Skin epidermis (tissue), 12 donors: Measurements from ENCODE around the gene FGB.
"Not testable (repeated sequence)": the region's sequence is repeated elsewhere in the genome, so short reads cannot be mapped to it uniquely, and the experiment has no call there.

Experiments used
- H3K27ac ChIP-seq, 21 experiments: fragments of 200-600 bp; sonication (generic) in 11 of 21; one replicate each; pipeline ENCODE4 v1.5.0; 2020; ENCODE audit warnings: mild to moderate bottlenecking in 3 of 21, inconsistent platforms in 2 of 21, moderate library complexity in 2 of 21
- H3K4me3 ChIP-seq, 7 experiments: fragments of 200-600 bp; sonication (generic) in 2 of 7; one replicate each; pipeline ENCODE4 v1.5.0; 2020; ENCODE audit warnings: inconsistent platforms in 2 of 7, mild to moderate bottlenecking in 2 of 7, moderate library complexity in 1 of 7

Gene FGB

GRCh38 chr4:154591890-154592289, 29.1 kb downstream of the FGB start:
- no peak overlapping the region for H3K27ac ChIP-seq
- no peak overlapping the region for H3K4me3 ChIP-seq

- Histone ChIP-seq H3K27ac (no peak overlapping the region), H3K4me3 (no peak overlapping the region)
Measured at GRCh38 chr4:154593868-154594267, 31.1 kb downstream of the FGB start.

DNA sequence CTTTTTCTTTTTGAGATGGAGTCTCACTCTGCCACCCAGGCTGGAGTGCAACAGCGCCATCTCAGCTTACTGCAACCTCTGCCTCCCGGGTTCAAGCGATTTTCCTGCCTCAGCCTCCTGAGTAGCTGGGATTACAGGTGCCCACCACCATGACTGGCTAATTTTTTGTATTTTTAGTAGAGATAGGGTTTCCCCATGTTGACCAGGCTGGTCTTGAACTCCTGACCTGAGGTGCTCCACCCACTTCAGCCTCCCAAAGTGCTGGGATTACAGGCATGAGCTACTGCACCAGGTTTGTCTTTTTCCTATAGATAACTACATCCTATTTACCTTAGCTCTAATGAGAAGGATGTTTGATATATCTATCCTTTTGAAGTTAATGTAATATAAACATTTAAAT, 31.5 kb downstream of the FGB start:
- H3K27ac ChIP-seq, H3K4me3 ChIP-seq: not testable (repeated sequence)

GRCh38 chr4:154595807-154596206, 33.0 kb downstream of the FGB start:
- H3K27ac ChIP-seq, result no peak overlapping the region

DNA sequence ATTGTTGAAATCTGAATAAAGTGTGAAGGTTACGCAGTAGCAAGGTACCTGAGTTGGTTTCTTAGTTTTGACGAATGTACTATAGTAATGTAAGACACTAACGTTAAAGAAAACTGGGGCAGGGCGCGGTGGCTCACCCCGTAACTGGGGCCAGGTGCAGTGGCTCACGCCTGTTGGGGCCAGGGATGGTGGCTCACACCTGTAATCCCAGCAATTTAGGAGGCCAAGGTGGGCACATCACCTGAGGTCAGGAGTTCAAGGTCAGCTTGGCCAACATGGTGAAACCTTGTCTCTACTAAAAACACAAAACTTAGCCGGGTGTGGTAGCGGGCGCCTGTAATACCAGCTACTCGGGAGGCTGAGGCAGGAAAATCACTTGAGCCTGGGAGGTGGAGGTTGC, 34.5 kb downstream of the FGB start:
- H3K27ac ChIP-seq, H3K4me3 ChIP-seq: not testable (repeated sequence)

More at GRCh38 chr4:154595807-154596206, 33.0 kb downstream of the FGB start:
- no peak overlapping the region for H3K4me3 ChIP-seq

GRCh38 chr4:154597798-154598774, 35.3 kb downstream of the FGB start:
- Histone ChIP-seq H3K4me3 (no peak overlapping the region), H3K27ac (no peak overlapping the region)

GRCh38 chr4:154602404-154603020, 39.7 kb downstream of the FGB start:
- no peak overlapping the region for H3K27ac ChIP-seq
- H3K4me3 ChIP-seq, result no peak overlapping the region

GRCh38 chr4:154603033-154603943, 40.5 kb downstream of the FGB start:
- no peak overlapping the region for H3K27ac ChIP-seq
- no peak overlapping the region for H3K4me3 ChIP-seq

- no peak overlapping the region for H3K4me3 ChIP-seq
- H3K27ac ChIP-seq, result no peak overlapping the region
Measured at GRCh38 chr4:154604696-154605200, 41.9 kb downstream of the FGB start.

GRCh38 chr4:154606728-154607723, 44.2 kb downstream of the FGB start:
- Histone ChIP-seq H3K27ac (no peak overlapping the region), H3K4me3 (no peak overlapping the region)

DNA sequence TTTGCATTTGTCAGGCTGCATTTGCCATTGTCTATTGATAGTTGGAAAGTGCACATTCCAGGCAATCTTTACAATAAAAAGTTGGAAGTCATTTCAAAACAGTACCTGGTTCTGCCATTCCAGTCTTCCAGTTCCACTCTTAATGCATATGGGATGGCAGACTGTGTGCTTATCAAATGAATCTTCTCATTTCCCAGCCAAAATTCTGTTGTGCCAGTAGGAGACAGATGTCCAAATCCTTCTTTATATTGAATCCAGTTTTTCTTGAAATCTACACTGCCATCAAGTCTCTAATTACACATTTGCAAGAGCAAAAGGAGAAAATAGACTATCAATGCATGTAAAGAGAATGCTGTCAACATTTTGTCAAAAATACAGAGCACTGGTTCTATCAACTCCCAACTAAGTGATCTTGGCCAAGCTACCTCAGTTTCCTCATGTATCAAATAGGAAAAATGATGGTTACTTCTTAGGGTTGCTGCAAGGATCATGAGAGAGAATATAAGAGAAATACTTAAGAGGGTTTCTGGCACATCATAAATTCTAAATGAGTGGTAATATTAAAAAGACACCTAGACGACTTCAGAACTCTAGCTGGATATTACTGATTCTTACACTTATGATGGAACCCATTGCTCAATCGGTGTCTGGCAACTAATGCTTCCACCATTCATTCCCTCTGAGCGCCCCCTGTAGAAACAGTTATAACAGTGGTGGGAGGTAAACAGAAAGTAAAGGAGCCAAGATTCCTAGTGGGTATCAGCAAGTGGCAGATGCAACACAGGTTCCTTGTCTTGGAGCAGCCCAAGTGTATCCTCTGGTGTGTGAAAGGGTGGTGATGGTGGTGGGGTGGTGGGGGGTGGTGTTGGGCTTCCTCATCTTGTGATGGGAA, 45.8 kb downstream of the FGB start:
- H3K4me3 ChIP-seq, result no peak overlapping the region
- no peak overlapping the region for H3K27ac ChIP-seq

GRCh38 chr4:154609532-154609931, 46.7 kb downstream of the FGB start:
- no peak overlapping the region for H3K27ac ChIP-seq
- no peak overlapping the region for H3K4me3 ChIP-seq

- H3K27ac ChIP-seq, result no peak overlapping the region
- H3K4me3 ChIP-seq, result no peak overlapping the region
Measured at GRCh38 chr4:154610582-154610981, 47.8 kb downstream of the FGB start.

DNA sequence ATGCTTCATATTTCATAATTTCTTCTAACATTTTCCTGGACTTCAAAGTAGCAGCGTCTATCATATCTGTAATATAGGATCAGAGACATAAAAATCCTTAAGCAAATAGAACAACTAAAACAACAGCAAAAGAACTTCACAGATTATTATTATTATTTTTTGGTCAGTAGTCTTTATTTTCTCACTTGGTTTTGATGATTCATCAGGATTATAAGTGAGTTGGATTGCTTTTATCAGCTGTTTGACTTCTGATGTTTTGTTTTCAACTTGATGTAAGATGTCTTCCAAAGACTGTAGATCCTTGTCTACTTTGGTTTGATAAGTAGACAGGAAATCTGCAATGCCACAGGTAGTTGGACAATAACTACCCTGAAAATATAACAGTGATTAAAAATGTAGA, 49.0 kb downstream of the FGB start:
- Histone ChIP-seq H3K4me3 (no peak overlapping the region), H3K27ac (no peak overlapping the region)

DNA sequence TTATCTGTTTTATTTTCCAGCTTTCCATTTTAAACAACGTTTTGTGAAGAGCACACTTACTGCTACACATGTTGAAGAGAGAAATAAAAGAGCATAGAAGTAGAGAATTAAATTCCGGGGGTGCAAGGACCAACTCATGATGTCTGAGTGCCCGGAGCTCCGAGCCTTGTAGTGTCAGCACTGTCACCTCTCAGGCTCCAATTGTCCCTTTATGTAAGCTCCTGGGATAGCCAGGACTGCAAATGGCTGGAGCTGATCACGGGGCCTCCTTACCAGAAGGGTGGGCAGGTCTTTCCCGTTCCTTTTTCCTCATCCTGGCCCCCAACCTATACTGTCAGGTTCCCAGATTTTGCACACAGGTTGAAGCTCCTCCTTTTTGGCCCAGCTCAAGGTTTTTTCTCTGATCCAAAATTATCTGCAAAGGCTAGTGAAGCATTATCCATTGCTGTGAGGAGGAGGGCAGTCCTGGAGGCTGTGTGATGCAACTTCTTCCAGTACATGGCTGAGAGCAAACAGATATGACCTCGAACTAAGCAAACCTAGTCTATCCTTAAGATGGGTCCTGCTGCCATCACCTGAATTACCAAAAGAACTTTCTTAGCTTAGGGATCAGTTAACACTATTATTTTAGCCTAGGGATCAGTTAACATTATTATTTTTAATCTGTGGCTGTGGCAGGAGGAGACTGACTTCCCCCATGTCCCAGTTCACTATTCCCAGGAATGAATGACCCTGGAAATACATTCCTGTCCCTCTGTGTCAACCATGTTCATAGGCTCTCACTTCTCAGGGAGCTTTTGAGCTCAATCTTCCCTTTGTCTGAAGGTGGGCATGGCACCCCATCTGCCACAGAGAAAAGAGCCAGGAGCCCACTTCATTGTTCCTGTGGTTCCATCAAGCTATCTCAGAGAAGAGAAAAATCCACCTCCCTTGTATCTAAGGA, 49.9 kb downstream of the FGB start, which contains the start of gene FGG:
TSS of gene FGG (minus strand) at position 185 of the 943 bp plus-strand sequence. CDS start at position 138, 47 bp downstream.
- H3K4me3 ChIP-seq, result no peak within 1 kb of the TSS
- H3K27ac ChIP-seq, result no peak within 1 kb of the TSS

- H3K4me3 ChIP-seq, result no peak overlapping the region
- H3K27ac ChIP-seq, result no peak overlapping the region
Measured at GRCh38 chr4:154614306-154614705, 51.5 kb downstream of the FGB start.

GRCh38 chr4:154615211-154615610, 52.4 kb downstream of the FGB start:
- Histone ChIP-seq H3K4me3 (no peak overlapping the region), H3K27ac (no peak overlapping the region)
